ENCODE measurements around the gene LAMB3.
A peak's percentile ranks its signal among the peaks of the same experiment; 100 is the strongest.

- TF ChIP-seq CTCF (IDR thresholded peaks at IDR 0.05): no peak
- TF ChIP-seq EZH2 (IDR thresholded peaks at IDR 0.05): peak; percentile 67
- peak; percentile 20 for TF ChIP-seq EZH2phosphoT487 (IDR thresholded peaks at IDR 0.05)
These were observed 23.4 kb upstream of the LAMB3 start for GRCh38 chr1:209675565-209676154.
